K562 (cell line): ENCODE data around the gene NBEAL2. TPM values are rescaled to one million over a fixed set of nuclear protein-coding genes. Genes with fewer than 3 reads are reported as not detected.
A peak's percentile ranks its signal among the peaks of the same experiment; 100 is the strongest.

Experiments used
- CC2D1A ChIP-seq: fragments of 450-650 bp; IDR thresholded peaks from 2 replicates; pipeline ENCODE4 v1.6.1; 2017; ENCODE audit warnings: mild to moderate bottlenecking
- CCAR2 ChIP-seq: fragments of 200-400 bp; formaldehyde crosslinking; IDR thresholded peaks from 2 replicates; pipeline ENCODE4 v1.6.1; 2017; ENCODE audit warnings: mild to moderate bottlenecking, low read depth, low read length
- FOXJ2 ChIP-seq: fragments of 200-800 bp; sonication (Bioruptor generic); IDR thresholded peaks from 2 replicates; pipeline ENCODE4 v1.6.1; 2016; ENCODE audit warnings: missing genetic modification characterization, missing compliant biosample characterization
- FOXK2 ChIP-seq, 2 experiments: fragments of 450-650 bp; IDR thresholded peaks in 1 of 2; conservative IDR thresholded peaks in 1 of 2; 2 replicates each; pipeline ENCODE4 v1.6.1; 2016; ENCODE audit warnings: low read depth in 2 of 2, mild to moderate bottlenecking in 1 of 2
- GABPA ChIP-seq: fragments of 200-800 bp; sonication (Bioruptor generic); conservative IDR thresholded peaks from 2 replicates; pipeline ENCODE4 v1.6.1; 2016; ENCODE audit warnings: low read depth, missing genetic modification characterization, missing compliant biosample characterization
- GATA2 ChIP-seq: sonication (generic); formaldehyde crosslinking; IDR thresholded peaks from 2 replicates; pipeline ENCODE4 v1.4.0; 2020; ENCODE audit warnings: mild to moderate bottlenecking, missing genetic modification reagents
- KAT8 ChIP-seq: fragments of 450-650 bp; IDR thresholded peaks from 2 replicates; pipeline ENCODE4 v1.6.1; 2016; ENCODE audit warnings: low read depth, mild to moderate bottlenecking
- KDM1A ChIP-seq, 2 experiments: fragments of 450-650 bp; IDR thresholded peaks; 2 replicates each; pipeline ENCODE4 v1.6.1; 2016; ENCODE audit warnings: mild to moderate bottlenecking in 2 of 2
- KDM5B ChIP-seq: fragments of 200-600 bp; sonication (generic); IDR thresholded peaks from 2 replicates; pipeline ENCODE4 v1.6.1; 2012; ENCODE audit warnings: low read depth, mild to moderate bottlenecking, moderate library complexity, low read length, control low read depth, inconsistent platforms; ENCODE audit not compliant: insufficient replicate concordance
- KHSRP ChIP-seq: fragments of 450-650 bp; IDR thresholded peaks from 2 replicates; pipeline ENCODE4 v1.6.1; 2017
- MCM3 ChIP-seq: fragments of 450-650 bp; IDR thresholded peaks from 2 replicates; pipeline ENCODE4 v1.6.1; 2016
- MIER1 ChIP-seq: fragments of 450-650 bp; IDR thresholded peaks from 2 replicates; pipeline ENCODE4 v1.6.1; 2016; ENCODE audit warnings: antibody characterized with exemption, mild to moderate bottlenecking, low read depth
- NCOA2 ChIP-seq, 2 experiments: fragments of 450-650 bp; IDR thresholded peaks; 2 replicates each; pipeline ENCODE4 v1.6.1; 2018; ENCODE audit warnings: mild to moderate bottlenecking in 2 of 2, moderate library complexity in 1 of 2; ENCODE audit not compliant: partially characterized antibody in 2 of 2
- POLR3A ChIP-seq: IDR thresholded peaks from 2 replicates; pipeline ENCODE4 v1.6.1; 2011; ENCODE audit warnings: borderline replicate concordance, mild to moderate bottlenecking, moderate library complexity; ENCODE audit not compliant: insufficient read length, insufficient read depth; ENCODE audit errors: extremely low read depth
- SIX5 ChIP-seq, 2 experiments: IDR thresholded peaks; 2 replicates each; pipeline ENCODE4 v1.6.1; 2011; ENCODE audit warnings: low read length in 2 of 2, borderline replicate concordance in 1 of 2, low read depth in 1 of 2, mild to moderate bottlenecking in 1 of 2, moderate library complexity in 1 of 2; ENCODE audit not compliant: insufficient read depth in 1 of 2
- TCF15 ChIP-seq: fragments of 250-450 bp; sonication (Bioruptor Pico); IDR thresholded peaks from 2 replicates; pipeline ENCODE4 v1.8.0; 2022; ENCODE audit warnings: moderate library complexity, mild to moderate bottlenecking, inconsistent platforms
- TGIF2 ChIP-seq: sonication (generic); formaldehyde crosslinking; IDR thresholded peaks from 2 replicates; pipeline ENCODE4 v1.8.1; 2022; ENCODE audit warnings: mild to moderate bottlenecking, missing genetic modification reagents, moderate library complexity
- ZNF124 ChIP-seq: sonication (generic); formaldehyde crosslinking; IDR thresholded peaks from 2 replicates; pipeline ENCODE4 v1.8.1; 2022; ENCODE audit warnings: missing genetic modification reagents
- ZNF347 ChIP-seq: fragments of 450-650 bp; formaldehyde crosslinking; IDR thresholded peaks from 2 replicates; pipeline ENCODE4 v1.4.0; 2020; ENCODE audit warnings: low read depth, mild to moderate bottlenecking, moderate library complexity
- ZNF41 ChIP-seq: fragments of 250-450 bp; sonication (Bioruptor Pico); conservative IDR thresholded peaks from 2 replicates; pipeline ENCODE4 v1.4.0; 2020; ENCODE audit warnings: mild to moderate bottlenecking
- polyA plus RNA-seq, 8 experiments: library from polyadenylated mRNA; depleted of rRNA in 4 of 8; stranded (reverse) in 5 of 8; unstranded in 3 of 8; fragments of >200 nt; fragmentation: Nextera tagmentation in 2 of 8; fragmentation: Illumina TruSeq in 1 of 8; extraction: Ambion mirVana in 2 of 8; extraction: Trizol in 1 of 8; gene quantifications; 2 replicates each; pipeline versions ENCODE4 v1.2.1 to v1.2.3, GENCODE V29; 2011 to 2014; ENCODE audit warnings: inconsistent platforms in 1 of 8, missing spikeins in 1 of 8
- total RNA-seq, 7 experiments: library from RNA; depleted of rRNA in 6 of 7; stranded (reverse); fragments of >200 nt in 6 of 7; fragmentation: Illumina TruSeq in 2 of 7; extraction: Trizol in 2 of 7; gene quantifications; 2 replicates each; pipeline versions ENCODE4 v1.2.1 to v1.2.3, GENCODE V29; 2011 to 2021; ENCODE audit warnings: low replicate concordance in 1 of 7
- TF ChIP-seq, protein P1 (sequence below): fragments of 250-450 bp; sonication (Bioruptor Pico); IDR thresholded peaks from 2 replicates; pipeline ENCODE4 v1.5.0; 2021
- TF ChIP-seq, protein P2 (sequence below): sonication (generic); formaldehyde crosslinking; IDR thresholded peaks from 2 replicates; pipeline ENCODE4 v1.9.0; 2022; ENCODE audit warnings: mild to moderate bottlenecking, missing genetic modification reagents
- TF ChIP-seq, protein P3 (sequence below), 2 experiments: fragments of 450-650 bp; IDR thresholded peaks; 2 replicates each; pipeline ENCODE4 v1.6.1; 2016
- TF ChIP-seq, protein P4 (sequence below): sonication (generic); formaldehyde crosslinking; IDR thresholded peaks from 2 replicates; pipeline ENCODE4 v1.8.1; 2023; ENCODE audit warnings: mild to moderate bottlenecking, missing genetic modification reagents

Gene NBEAL2
- total and polyA plus RNA-seq, 9 of the 15 experiments (the other 6 are each of a cell fraction or from before 2014, with no cell fraction given): 0.06 to 114 (median 29.6) TPM

- no peak for TF ChIP-seq SIX5 (IDR thresholded peaks at IDR 0.05; ENCODE audit: borderline replicate concordance in 1 of 2, insufficient read depth in 1 of 2, low read depth in 1 of 2, low read length in 2 of 2)
- peak in 1 of 2 experiments; percentile 69; a peak in 1 of 4 replicates for TF ChIP-seq FOXK2 (conservative IDR thresholded peaks at IDR 0.05 in 1 of 2, IDR thresholded peaks at IDR 0.05 in 1 of 2; ENCODE audit: low read depth in 2 of 2)
- no peak for TF ChIP-seq GABPA (tag)
- TF ChIP-seq KAT8: no peak
- no peak for TF ChIP-seq CCAR2
- TF ChIP-seq KHSRP: no peak
- no peak for TF ChIP-seq ZNF124 (CRISPR knock-in tag)
- no peak for TF ChIP-seq ZNF347 (CRISPR knock-in tag)
- no peak for TF ChIP-seq MIER1
- TF ChIP-seq KDM1A (IDR thresholded peaks at IDR 0.05): peak; percentile 64 to 81; a peak in 3 of 4 replicates
- TF ChIP-seq, protein P1, sequence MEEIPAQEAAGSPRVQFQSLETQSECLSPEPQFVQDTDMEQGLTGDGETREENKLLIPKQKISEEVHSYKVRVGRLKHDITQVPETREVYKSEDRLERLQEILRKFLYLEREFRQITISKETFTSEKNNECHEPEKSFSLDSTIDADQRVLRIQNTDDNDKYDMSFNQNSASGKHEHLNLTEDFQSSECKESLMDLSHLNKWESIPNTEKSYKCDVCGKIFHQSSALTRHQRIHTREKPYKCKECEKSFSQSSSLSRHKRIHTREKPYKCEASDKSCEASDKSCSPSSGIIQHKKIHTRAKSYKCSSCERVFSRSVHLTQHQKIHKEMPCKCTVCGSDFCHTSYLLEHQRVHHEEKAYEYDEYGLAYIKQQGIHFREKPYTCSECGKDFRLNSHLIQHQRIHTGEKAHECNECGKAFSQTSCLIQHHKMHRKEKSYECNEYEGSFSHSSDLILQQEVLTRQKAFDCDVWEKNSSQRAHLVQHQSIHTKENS (CRISPR knock-in tag): no peak
- TF ChIP-seq FOXJ2 (tag): 0 out of 2 replicates have a peak, but pooled peaks have one; percentile 60
- no peak for TF ChIP-seq NCOA2 (IDR thresholded peaks at IDR 0.05; ENCODE audit: partially characterized antibody in 2 of 2)
- no peak for TF ChIP-seq MCM3
- TF ChIP-seq ZNF41: no peak
- peak; percentile 15; the same call in 1 of the 2 replicates for TF ChIP-seq CC2D1A
- TF ChIP-seq TGIF2: no peak
- TF ChIP-seq, protein P2, sequence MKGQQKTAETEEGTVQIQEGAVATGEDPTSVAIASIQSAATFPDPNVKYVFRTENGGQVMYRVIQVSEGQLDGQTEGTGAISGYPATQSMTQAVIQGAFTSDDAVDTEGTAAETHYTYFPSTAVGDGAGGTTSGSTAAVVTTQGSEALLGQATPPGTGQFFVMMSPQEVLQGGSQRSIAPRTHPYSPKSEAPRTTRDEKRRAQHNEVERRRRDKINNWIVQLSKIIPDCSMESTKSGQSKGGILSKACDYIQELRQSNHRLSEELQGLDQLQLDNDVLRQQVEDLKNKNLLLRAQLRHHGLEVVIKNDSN: peak; percentile 34; the same call in 1 of the 2 replicates
- no peak for TF ChIP-seq TCF15 (CRISPR knock-in tag)
- peak; percentile 90 for TF ChIP-seq KDM5B
- TF ChIP-seq, protein P3, sequence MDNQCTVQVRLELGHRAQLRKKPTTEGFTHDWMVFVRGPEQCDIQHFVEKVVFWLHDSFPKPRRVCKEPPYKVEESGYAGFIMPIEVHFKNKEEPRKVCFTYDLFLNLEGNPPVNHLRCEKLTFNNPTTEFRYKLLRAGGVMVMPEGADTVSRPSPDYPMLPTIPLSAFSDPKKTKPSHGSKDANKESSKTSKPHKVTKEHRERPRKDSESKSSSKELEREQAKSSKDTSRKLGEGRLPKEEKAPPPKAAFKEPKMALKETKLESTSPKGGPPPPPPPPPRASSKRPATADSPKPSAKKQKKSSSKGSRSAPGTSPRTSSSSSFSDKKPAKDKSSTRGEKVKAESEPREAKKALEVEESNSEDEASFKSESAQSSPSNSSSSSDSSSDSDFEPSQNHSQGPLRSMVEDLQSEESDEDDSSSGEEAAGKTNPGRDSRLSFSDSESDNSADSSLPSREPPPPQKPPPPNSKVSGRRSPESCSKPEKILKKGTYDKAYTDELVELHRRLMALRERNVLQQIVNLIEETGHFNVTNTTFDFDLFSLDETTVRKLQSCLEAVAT (IDR thresholded peaks at IDR 0.05): no peak
- TF ChIP-seq, protein P4, sequence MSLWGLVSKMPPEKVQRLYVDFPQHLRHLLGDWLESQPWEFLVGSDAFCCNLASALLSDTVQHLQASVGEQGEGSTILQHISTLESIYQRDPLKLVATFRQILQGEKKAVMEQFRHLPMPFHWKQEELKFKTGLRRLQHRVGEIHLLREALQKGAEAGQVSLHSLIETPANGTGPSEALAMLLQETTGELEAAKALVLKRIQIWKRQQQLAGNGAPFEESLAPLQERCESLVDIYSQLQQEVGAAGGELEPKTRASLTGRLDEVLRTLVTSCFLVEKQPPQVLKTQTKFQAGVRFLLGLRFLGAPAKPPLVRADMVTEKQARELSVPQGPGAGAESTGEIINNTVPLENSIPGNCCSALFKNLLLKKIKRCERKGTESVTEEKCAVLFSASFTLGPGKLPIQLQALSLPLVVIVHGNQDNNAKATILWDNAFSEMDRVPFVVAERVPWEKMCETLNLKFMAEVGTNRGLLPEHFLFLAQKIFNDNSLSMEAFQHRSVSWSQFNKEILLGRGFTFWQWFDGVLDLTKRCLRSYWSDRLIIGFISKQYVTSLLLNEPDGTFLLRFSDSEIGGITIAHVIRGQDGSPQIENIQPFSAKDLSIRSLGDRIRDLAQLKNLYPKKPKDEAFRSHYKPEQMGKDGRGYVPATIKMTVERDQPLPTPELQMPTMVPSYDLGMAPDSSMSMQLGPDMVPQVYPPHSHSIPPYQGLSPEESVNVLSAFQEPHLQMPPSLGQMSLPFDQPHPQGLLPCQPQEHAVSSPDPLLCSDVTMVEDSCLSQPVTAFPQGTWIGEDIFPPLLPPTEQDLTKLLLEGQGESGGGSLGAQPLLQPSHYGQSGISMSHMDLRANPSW (CRISPR knock-in tag): 0 out of 2 replicates have a peak, but pooled peaks have one; percentile 72
- TF ChIP-seq GATA2 (CRISPR knock-in tag): peak; percentile 94
- TF ChIP-seq POLR3A: no peak
These were observed 7.9 kb downstream of the NBEAL2 start (continued) for GRCh38 chr3:46987319-46987742.
